Neutrophil (primary cell): ENCODE results near the gene MEAF6.

Experiments used
- H3K27ac ChIP-seq: fragments of 200-600 bp; sonication (generic); 2 replicates; pipeline ENCODE4 v1.5.1; 2016; ENCODE audit warnings: mild to moderate bottlenecking, moderate library complexity
- H3K27me3 ChIP-seq: fragments of 200-600 bp; sonication (generic); 2 replicates; pipeline ENCODE4 v1.6.0; 2016; ENCODE audit warnings: mild to moderate bottlenecking
- H3K36me3 ChIP-seq: fragments of 200-600 bp; sonication (generic); 2 replicates; pipeline ENCODE4 v1.5.1; 2017
- H3K4me1 ChIP-seq, 2 experiments: fragments of 200-600 bp in 1 of 2; sonication (generic) in 1 of 2; 1 replicate in 1 of 2; 2 replicates in 1 of 2; pipeline versions ENCODE4 v1.5.1 to v1.6.1; 2013 to 2016; ENCODE audit warnings: low read depth in 1 of 2, low read length in 1 of 2, mild to moderate bottlenecking in 1 of 2, moderate library complexity in 1 of 2; ENCODE audit not compliant: control insufficient read depth in 1 of 2, insufficient read depth in 1 of 2
- H3K4me3 ChIP-seq, 2 experiments: fragments of 200-600 bp in 1 of 2; sonication (generic) in 1 of 2; 1 replicate in 1 of 2; 2 replicates in 1 of 2; pipeline ENCODE4 v1.5.1; 2013 to 2016; ENCODE audit warnings: low read depth in 1 of 2, low read length in 1 of 2, mild to moderate bottlenecking in 1 of 2, moderate library complexity in 1 of 2
- H3K9me3 ChIP-seq: fragments of 200-600 bp; sonication (generic); 2 replicates; pipeline ENCODE4 v1.5.1; 2016
- CTCF ChIP-seq: fragments of 200-600 bp; sonication (generic); IDR thresholded peaks from 2 replicates; pipeline ENCODE4 v1.5.1; 2016; ENCODE audit warnings: antibody characterized with exemption

Gene MEAF6

GRCh38 chr1:37559080-37559479 is 44.5 kb upstream of the MEAF6 start:
- Histone ChIP-seq H3K36me3 (no peaks in the 10 kb centered on the region), H3K9me3 (no peaks in the 10 kb centered on the region), H3K27ac (no peak overlapping the region), H3K4me3 (no peak overlapping the region), H3K27me3 (peaks cover 6% of the 10 kb centered on the region), H3K4me1 (peaks cover 3 to 5% of the 10 kb centered on the region in 2 experiments)
- no peak for TF ChIP-seq CTCF

DNA sequence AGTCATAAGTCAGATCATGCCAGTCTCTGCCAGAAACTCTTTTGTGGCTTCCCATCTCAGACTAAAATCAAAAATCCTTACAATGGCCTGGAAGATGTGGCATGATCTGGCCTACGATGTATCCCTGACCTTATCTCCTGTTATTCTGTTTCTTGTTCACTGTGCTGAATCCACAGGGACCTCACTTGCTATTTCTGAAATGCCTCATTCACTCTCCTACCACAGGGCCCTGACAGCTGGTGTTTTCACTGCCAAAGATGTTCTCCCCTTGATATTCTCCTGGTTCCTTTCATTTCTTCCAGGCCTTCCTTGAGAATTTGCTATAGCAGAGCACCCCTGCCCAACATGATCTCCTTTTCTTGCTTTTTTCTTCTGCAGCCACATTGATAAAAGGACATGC is 43.8 kb upstream of the MEAF6 start:
- no peak overlapping the region for H3K4me3 ChIP-seq
- no peak for TF ChIP-seq CTCF
- H3K4me1 ChIP-seq: peaks cover 8% of the 10 kb centered on the region in 2 experiments
- no peaks in the 10 kb centered on the region for H3K36me3 ChIP-seq
- peaks cover 6% of the 10 kb centered on the region for H3K27me3 ChIP-seq
- no peak overlapping the region for H3K27ac ChIP-seq
- no peaks in the 10 kb centered on the region for H3K9me3 ChIP-seq

GRCh38 chr1:37557402-37557801 is 42.8 kb upstream of the MEAF6 start:
- Histone ChIP-seq H3K27ac (no peak overlapping the region), H3K36me3 (peaks cover 2% of the 10 kb centered on the region), H3K27me3 (peaks cover 6% of the 10 kb centered on the region), H3K4me3 (no peak overlapping the region), H3K4me1 (peaks cover 15 to 18% of the 10 kb centered on the region in 2 experiments), H3K9me3 (no peaks in the 10 kb centered on the region)
- no peak for TF ChIP-seq CTCF

DNA sequence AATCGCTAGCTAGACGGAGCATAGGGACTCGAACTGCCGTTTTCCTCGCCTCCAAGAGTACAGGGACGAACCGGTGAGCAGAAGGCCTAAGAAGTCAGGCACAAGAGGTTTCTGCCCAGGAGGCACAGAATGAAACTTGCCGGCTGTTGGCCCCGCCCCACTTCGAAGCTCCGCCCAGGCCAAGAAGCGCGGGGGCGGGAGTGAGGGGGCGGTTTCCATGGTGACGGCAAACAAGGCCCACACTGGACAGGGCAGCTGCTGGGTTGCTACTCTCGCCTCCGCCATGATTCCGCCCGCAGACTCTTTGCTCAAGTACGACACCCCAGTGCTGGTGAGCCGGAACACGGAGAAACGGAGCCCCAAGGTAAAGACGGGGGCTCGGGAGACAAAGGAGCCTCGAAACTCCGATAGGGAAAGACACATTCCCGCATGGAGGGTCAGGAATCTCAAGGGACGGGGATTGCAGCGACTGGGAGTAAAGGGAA is 42.2 kb upstream of the MEAF6 start, which contains the start of gene DNALI1:
Gene DNALI1 (plus strand): TSS at position 229 of the 485 bp plus-strand sequence. CDS start 55 bp downstream, at position 284.
- Histone ChIP-seq H3K36me3 (peaks cover 8% of the 10 kb centered on the region), H3K27ac (no peak within 1 kb of the TSS), H3K27me3 (peaks cover 6% of the 10 kb centered on the region), H3K9me3 (no peaks in the 10 kb centered on the region), H3K4me1 (peaks cover 15 to 18% of the 10 kb centered on the region in 2 experiments), H3K4me3 (no peak within 1 kb of the TSS)
- TF ChIP-seq CTCF: no peak

GRCh38 chr1:37553927-37554808 is 39.6 kb upstream of the MEAF6 start, which contains the start of gene SNIP1:
TSS of gene SNIP1 (minus strand) at chr1:37554293. CDS start at chr1:37554229, 64 bp downstream.
- H3K27ac ChIP-seq: peak within 1 kb of the TSS; percentile 92
- no peaks in the 10 kb centered on the region for H3K9me3 ChIP-seq
- H3K27me3 ChIP-seq: peaks cover 6% of the 10 kb centered on the region
- H3K36me3 ChIP-seq: peaks cover 28% of the 10 kb centered on the region
- TF ChIP-seq CTCF: peak; percentile 40
- peak within 1 kb of the TSS; percentile 93 to 98 for H3K4me3 ChIP-seq
- H3K4me1 ChIP-seq: peaks cover 15 to 18% of the 10 kb centered on the region in 2 experiments
